A549 (cell line): ENCODE results near the gene ARAP1. TPM values are rescaled to one million over a fixed set of nuclear protein-coding genes. Genes with fewer than 3 reads are reported as not detected.

Source experiments
- ATAC-seq, 2 experiments: fragments of 200-7000 bp in 1 of 2; fragments of >200 bp in 1 of 2; cut with Nextera tagmentation in 1 of 2; cut with Tn5 transposase in 1 of 2; 3 replicates each; pipeline versions ENCODE4 v1.8.0 to v1.9.1; 2018 to 2020; ENCODE audit warnings: mild to moderate bottlenecking in 1 of 2, moderate library complexity in 1 of 2
- CTCF ChIA-PET: fragments of 300-600 bp; sonication (Branson Sonifier 250); formaldehyde crosslinking; extraction: SDS; loops from one replicate; lab custom pipeline; 2021; ENCODE audit warnings: antibody characterized with exemption, inconsistent platforms; lab: Yijun Ruan, JAX
- POLR2A ChIA-PET: fragments of 350-600 bp; formaldehyde crosslinking; extraction: SDS; loops from one replicate; lab custom pipeline; 2021; ENCODE audit warnings: antibody characterized with exemption, inconsistent platforms; lab: Yijun Ruan, JAX
- DNase-seq, 2 experiments: peaks; one replicate each; pipeline versions ENCODE4 v3.0.0 to v3.0.0-alpha.2; 2011 to 2016; ENCODE audit warnings: low read depth in 1 of 2, low spot score in 1 of 2
- FAIRE-seq: peaks from 2 replicates; lab custom pipeline; 2011; peaks lifted over from hg19 to GRCh38; lab: Jason Lieb, UNC
- H3K27ac ChIP-seq, 2 experiments: fragments of >200 bp; sonication (Bioruptor Twin); formaldehyde crosslinking; 3 replicates each; pipeline ENCODE4 v1.5.1; 2016 to 2017
- H3K4me1 ChIP-seq: fragments of >200 bp; sonication (Bioruptor Twin); formaldehyde crosslinking; 3 replicates; pipeline ENCODE4 v1.6.1; 2016
- H3K4me2 ChIP-seq: fragments of >200 bp; sonication (Bioruptor Twin); formaldehyde crosslinking; 3 replicates; pipeline ENCODE4 v1.6.1; 2016
- H3K4me3 ChIP-seq: fragments of >200 bp; sonication (Bioruptor Twin); formaldehyde crosslinking; 3 replicates; pipeline ENCODE4 v1.5.1; 2016
- H3K9me3 ChIP-seq: fragments of >200 bp; sonication (Bioruptor Twin); formaldehyde crosslinking; 3 replicates; pipeline ENCODE4 v1.6.1; 2016
- BHLHE40 ChIP-seq: IDR thresholded peaks from 2 replicates; pipeline ENCODE4 v1.6.1; 2012; ENCODE audit warnings: low read depth, low read length, inconsistent platforms
- JUN ChIP-seq, 2 experiments: fragments of >200 bp; sonication (Bioruptor Twin); formaldehyde crosslinking; IDR thresholded peaks; 2 replicates in 1 of 2; 3 replicates in 1 of 2; pipeline ENCODE4 v1.6.1; 2016 to 2017
- MAFK ChIP-seq: fragments of 450-650 bp; IDR thresholded peaks from 2 replicates; pipeline ENCODE4 v1.6.1; 2014; ENCODE audit not compliant: partially characterized antibody
- NFE2L2 ChIP-seq: fragments of 150-350 bp; conservative IDR thresholded peaks from 2 replicates; pipeline ENCODE4 v1.6.1; 2014; ENCODE audit warnings: low read length
- NR3C1 ChIP-seq: fragments of >200 bp; sonication (Bioruptor Twin); formaldehyde crosslinking; IDR thresholded peaks from 3 replicates; pipeline ENCODE4 v1.6.1; 2017
- RAD21 ChIP-seq, 2 experiments: fragments of >200 bp in 1 of 2; sonication (Bioruptor Twin) in 1 of 2; formaldehyde crosslinking in 1 of 2; IDR thresholded peaks in 1 of 2; conservative IDR thresholded peaks in 1 of 2; 2 replicates in 1 of 2; 3 replicates in 1 of 2; pipeline ENCODE4 v1.6.1; 2012 to 2018; ENCODE audit warnings: inconsistent platforms in 1 of 2
- RFX5 ChIP-seq: fragments of 450-650 bp; IDR thresholded peaks from 2 replicates; pipeline ENCODE4 v1.7.1; 2014; ENCODE audit warnings: antibody characterized with exemption, mild to moderate bottlenecking, moderate library complexity
- RNF2 ChIP-seq: fragments of 200-600 bp; sonication (generic); IDR thresholded peaks from 2 replicates; pipeline ENCODE4 v1.6.1; 2016; ENCODE audit warnings: low read depth, mild to moderate bottlenecking, antibody characterized with exemption, moderate library complexity, borderline replicate concordance
- SMC3 ChIP-seq: fragments of >200 bp; sonication (Bioruptor Twin); formaldehyde crosslinking; IDR thresholded peaks from 3 replicates; pipeline ENCODE4 v1.6.1; 2018; ENCODE audit warnings: inconsistent platforms
- SREBF2 ChIP-seq: fragments of 450-650 bp; IDR thresholded peaks from 2 replicates; pipeline ENCODE4 v1.6.1; 2014; ENCODE audit warnings: mild to moderate bottlenecking, moderate library complexity
- USF2 ChIP-seq: fragments of 450-650 bp; IDR thresholded peaks from 2 replicates; pipeline ENCODE4 v1.6.1; 2014; ENCODE audit warnings: antibody characterized with exemption
- ZSCAN20 ChIP-seq: fragments of 250-450 bp; sonication (Bioruptor Pico); IDR thresholded peaks from 2 replicates; pipeline ENCODE4 v1.8.0; 2022; ENCODE audit warnings: mild to moderate bottlenecking, moderate library complexity
- WGBS: methylation state at CpG from one replicate; pipeline ENCODE4 v1.1.6; 2017; ENCODE audit errors: missing lambda C conversion rate; 5-methylcytosine and 5-hydroxymethylcytosine counted together
- polyA plus RNA-seq, 4 experiments: library from polyadenylated mRNA; depleted of rRNA in 3 of 4; stranded (reverse); fragments of >200 nt; fragmentation: RNase III in 1 of 4; extraction: RNeasy Plus Mini Kit Qiagen cat#74134 plus additional on column Dnase treatment in 1 of 4; gene quantifications; 2 replicates in 3 of 4; 3 replicates in 1 of 4; pipeline ENCODE4 v1.2.3, GENCODE V29; 2011 to 2017
- TF ChIP-seq, protein P1 (sequence below): fragments of 200-600 bp; sonication (generic); IDR thresholded peaks from 2 replicates; pipeline ENCODE4 v1.6.1; 2016; ENCODE audit warnings: antibody characterized with exemption, mild to moderate bottlenecking, moderate library complexity
- TF ChIP-seq, protein P2 (sequence below): fragments of >200 bp; sonication (Bioruptor Twin); formaldehyde crosslinking; IDR thresholded peaks from 3 replicates; pipeline ENCODE4 v1.5.1; 2016

ARAP1 gene
- polyA plus RNA-seq, 2 of the 4 experiments (the other 2 are of a cell fraction) = 29.5 to 30.1 TPM

DNA sequence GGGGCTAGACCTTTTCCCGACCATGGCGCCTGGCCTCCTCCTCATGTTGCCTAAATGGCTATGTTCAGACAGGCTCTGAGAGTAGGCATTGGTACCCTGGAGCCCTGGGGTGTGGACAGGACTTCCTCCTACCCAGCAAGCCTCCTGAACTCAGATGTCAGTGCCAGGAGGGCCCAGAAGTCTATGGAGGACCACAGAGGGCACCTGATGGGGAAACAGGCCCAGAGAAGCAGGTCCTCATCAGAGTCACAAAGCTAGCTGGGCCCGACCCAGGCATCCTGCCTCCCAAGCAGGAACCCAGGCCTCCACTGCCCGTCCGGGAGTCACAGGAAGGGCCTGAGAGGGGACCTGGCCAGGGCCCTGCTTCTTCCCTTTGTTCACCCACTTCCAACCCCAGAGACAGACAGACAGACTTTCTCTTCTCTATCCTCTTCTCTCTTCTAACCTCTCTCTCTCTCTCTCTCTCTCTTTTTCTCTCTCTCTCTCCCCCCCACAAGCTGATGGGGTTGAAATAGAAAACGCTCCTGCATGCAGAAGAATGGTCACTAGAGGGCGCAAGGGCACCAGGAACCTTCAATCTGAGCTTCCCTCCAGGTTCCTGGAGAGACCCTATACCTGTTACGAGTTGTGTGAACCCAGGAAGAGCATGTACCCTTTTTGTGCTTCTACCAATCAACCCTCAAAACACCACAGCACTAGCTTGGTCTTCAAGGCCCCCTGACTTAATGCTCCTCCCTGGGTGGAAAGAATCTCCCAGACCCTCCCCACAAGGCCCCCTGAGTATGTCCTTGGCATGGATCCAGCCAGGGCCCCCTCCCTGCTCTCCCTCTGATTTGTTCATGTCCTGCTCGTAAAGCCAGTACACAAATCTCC is 27.1 kb downstream of the ARAP1 start (continued):
- peak; percentile 94 to 96 for TF ChIP-seq RAD21 (conservative IDR thresholded peaks at IDR 0.05 in 1 of 2, IDR thresholded peaks at IDR 0.05 in 1 of 2)
- peak; percentile 84 for TF ChIP-seq SMC3
- no peak for TF ChIP-seq SREBF2
- no peak for TF ChIP-seq JUN (IDR thresholded peaks at IDR 0.05)
- no peak for TF ChIP-seq NFE2L2
- TF ChIP-seq RNF2 = no peak

DNA sequence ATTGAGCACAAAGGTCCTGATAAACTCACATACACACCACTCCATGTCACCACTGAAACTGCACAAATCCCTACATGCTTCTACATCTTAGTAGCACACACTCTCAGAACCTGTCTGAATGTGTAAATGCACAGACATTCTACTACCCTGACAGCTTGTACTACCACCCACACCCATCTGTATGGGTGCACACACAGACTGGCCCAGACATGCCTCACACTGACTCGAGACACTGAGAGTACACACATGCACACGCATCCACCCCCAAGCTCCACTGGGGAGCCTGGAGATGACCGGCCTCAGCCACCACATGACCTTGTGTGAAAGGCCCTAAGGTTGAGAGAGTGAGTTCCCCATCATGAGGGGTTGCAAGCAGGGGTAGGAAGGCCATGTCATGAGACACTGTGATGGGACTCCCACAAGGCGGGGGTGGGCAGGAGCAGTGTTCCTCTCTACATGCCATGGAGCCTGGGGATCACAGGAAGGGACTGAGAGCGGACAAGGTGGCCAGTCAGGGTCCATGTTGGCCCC is 28.1 kb downstream of the ARAP1 start:
- H3K27ac ChIP-seq = peak overlapping the region in 1 of 2 experiments; percentile 94; a peak in 3 of 6 replicates
- DNase-seq = no peak
- H3K4me2 ChIP-seq = no peak overlapping the region
- H3K9me3 ChIP-seq = no peaks in the 10 kb centered on the region
- FAIRE-seq = no peak
- 82% methylated on average over 4 of the region's 5 CpGs for WGBS
- no peak for ATAC-seq
- peaks cover 35% of the 10 kb centered on the region for H3K4me1 ChIP-seq
- ChIA-PET CTCF (interaction anchor here (0.8 to 7.1 kb wide), 20 partner anchors 8 to 541 kb away, joined by 3 to 162 read pairs (median 18); partner anchors contain the start of genes ATG16L2 and STARD10), POLR2A (no interaction called here)
- no peak for TF ChIP-seq USF2
- TF ChIP-seq MAFK = no peak
- TF ChIP-seq RFX5 = no peak
- TF ChIP-seq, protein P1, sequence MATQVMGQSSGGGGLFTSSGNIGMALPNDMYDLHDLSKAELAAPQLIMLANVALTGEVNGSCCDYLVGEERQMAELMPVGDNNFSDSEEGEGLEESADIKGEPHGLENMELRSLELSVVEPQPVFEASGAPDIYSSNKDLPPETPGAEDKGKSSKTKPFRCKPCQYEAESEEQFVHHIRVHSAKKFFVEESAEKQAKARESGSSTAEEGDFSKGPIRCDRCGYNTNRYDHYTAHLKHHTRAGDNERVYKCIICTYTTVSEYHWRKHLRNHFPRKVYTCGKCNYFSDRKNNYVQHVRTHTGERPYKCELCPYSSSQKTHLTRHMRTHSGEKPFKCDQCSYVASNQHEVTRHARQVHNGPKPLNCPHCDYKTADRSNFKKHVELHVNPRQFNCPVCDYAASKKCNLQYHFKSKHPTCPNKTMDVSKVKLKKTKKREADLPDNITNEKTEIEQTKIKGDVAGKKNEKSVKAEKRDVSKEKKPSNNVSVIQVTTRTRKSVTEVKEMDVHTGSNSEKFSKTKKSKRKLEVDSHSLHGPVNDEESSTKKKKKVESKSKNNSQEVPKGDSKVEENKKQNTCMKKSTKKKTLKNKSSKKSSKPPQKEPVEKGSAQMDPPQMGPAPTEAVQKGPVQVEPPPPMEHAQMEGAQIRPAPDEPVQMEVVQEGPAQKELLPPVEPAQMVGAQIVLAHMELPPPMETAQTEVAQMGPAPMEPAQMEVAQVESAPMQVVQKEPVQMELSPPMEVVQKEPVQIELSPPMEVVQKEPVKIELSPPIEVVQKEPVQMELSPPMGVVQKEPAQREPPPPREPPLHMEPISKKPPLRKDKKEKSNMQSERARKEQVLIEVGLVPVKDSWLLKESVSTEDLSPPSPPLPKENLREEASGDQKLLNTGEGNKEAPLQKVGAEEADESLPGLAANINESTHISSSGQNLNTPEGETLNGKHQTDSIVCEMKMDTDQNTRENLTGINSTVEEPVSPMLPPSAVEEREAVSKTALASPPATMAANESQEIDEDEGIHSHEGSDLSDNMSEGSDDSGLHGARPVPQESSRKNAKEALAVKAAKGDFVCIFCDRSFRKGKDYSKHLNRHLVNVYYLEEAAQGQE = no peak
- no peak for TF ChIP-seq NR3C1
- no peak for TF ChIP-seq ZSCAN20 (CRISPR knock-in tag)
- TF ChIP-seq, all 56 proteins: peak for 0
- no peak overlapping the region for H3K4me3 ChIP-seq

DNA sequence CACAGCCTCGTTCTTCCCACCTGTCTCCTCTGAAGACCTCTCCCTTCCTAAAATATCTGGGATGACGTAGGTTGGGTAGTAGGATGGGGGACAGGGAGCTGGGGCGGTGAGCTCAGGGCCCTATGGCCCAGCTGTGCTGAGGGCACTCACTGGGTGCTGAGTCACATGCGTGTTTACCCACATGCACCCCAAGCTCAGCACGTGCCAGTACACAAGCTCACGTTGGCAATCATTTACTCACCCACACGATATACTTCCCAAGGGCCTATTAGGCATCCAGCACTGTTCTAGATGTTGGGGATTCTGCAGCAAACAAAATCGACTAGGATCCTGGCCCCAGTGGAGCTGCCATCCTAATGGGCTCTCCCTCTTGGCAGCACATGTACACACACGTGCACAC is 28.7 kb downstream of the ARAP1 start:
- TF ChIP-seq, protein P2, sequence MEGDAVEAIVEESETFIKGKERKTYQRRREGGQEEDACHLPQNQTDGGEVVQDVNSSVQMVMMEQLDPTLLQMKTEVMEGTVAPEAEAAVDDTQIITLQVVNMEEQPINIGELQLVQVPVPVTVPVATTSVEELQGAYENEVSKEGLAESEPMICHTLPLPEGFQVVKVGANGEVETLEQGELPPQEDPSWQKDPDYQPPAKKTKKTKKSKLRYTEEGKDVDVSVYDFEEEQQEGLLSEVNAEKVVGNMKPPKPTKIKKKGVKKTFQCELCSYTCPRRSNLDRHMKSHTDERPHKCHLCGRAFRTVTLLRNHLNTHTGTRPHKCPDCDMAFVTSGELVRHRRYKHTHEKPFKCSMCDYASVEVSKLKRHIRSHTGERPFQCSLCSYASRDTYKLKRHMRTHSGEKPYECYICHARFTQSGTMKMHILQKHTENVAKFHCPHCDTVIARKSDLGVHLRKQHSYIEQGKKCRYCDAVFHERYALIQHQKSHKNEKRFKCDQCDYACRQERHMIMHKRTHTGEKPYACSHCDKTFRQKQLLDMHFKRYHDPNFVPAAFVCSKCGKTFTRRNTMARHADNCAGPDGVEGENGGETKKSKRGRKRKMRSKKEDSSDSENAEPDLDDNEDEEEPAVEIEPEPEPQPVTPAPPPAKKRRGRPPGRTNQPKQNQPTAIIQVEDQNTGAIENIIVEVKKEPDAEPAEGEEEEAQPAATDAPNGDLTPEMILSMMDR = no peak
- peak; percentile 56; the same call in 1 of the 2 replicates for TF ChIP-seq BHLHE40
- peak overlapping the region in 1 of 2 experiments; percentile 94; a peak in 4 of 6 replicates for H3K27ac ChIP-seq
- H3K4me3 ChIP-seq = no peak overlapping the region
- H3K9me3 ChIP-seq = no peaks in the 10 kb centered on the region
- 55% methylated on average over 9 of the region's 9 CpGs for WGBS
- ChIA-PET CTCF (interaction anchor here (0.8 to 7.1 kb wide), 15 partner anchors 14 to 489 kb away, joined by 3 to 162 read pairs (median 4); partner anchors contain the start of gene STARD10), POLR2A (no interaction called here)
- no peak for DNase-seq
- no peak for FAIRE-seq
- H3K4me2 ChIP-seq = no peak overlapping the region
- peaks cover 35% of the 10 kb centered on the region for H3K4me1 ChIP-seq
- no peak for ATAC-seq
